IMR-90 (cell line): ENCODE data around the gene MCMBP. TPM values are rescaled to one million over a fixed set of nuclear protein-coding genes. Genes with fewer than 3 reads are reported as not detected.

ENCODE experiments used
- ATAC-seq: fragments of 200-7000 bp; cut with Tn5 transposase; 2 replicates; pipeline ENCODE4 v1.9.1; 2020; ENCODE audit warnings: low read depth, mild to moderate bottlenecking, moderate library complexity
- BruUV-seq: library from RNA; stranded (reverse); fragments of 400-500 nt; replicated peaks from 2 replicates; lab custom pipeline; 2021; lab: Mats Ljungman, UMichigan
- CTCF ChIA-PET: fragments of 300-600 bp; formaldehyde crosslinking; extraction: SDS; loops from one replicate; lab custom pipeline; 2021; ENCODE audit warnings: antibody characterized with exemption; lab: Yijun Ruan, JAX
- POLR2A ChIA-PET: fragments of 300-600 bp; sonication (Branson Sonifier 250); formaldehyde crosslinking; loops from one replicate; lab custom pipeline; 2022; ENCODE audit warnings: antibody characterized with exemption; ENCODE audit not compliant: unreplicated experiment; lab: Charles Lee
- DNase-seq: peaks from one replicate; pipeline ENCODE4 v3.0.0; 2013
- H2AFZ ChIP-seq: replicated peaks from 2 replicates; pipeline ENCODE3; 2013; ENCODE audit warnings: low read length, mild to moderate bottlenecking; ENCODE audit not compliant: poor library complexity
- H2AK5ac ChIP-seq: 2 replicates; pipeline ENCODE4 v1.6.1; 2013; ENCODE audit warnings: low read depth, low read length, inconsistent platforms
- H2AK9ac ChIP-seq: replicated peaks from 2 replicates; pipeline ENCODE3; 2013; ENCODE audit warnings: mild to moderate bottlenecking, low read depth, low read length, moderate library complexity; ENCODE audit not compliant: poor library complexity
- H2BK120ac ChIP-seq: 2 replicates; pipeline ENCODE4 v1.6.1; 2013; ENCODE audit warnings: low read depth, low read length, inconsistent platforms
- H2BK15ac ChIP-seq: 3 replicates; pipeline ENCODE4 v1.6.1; 2013; ENCODE audit warnings: low read depth, low read length, inconsistent platforms
- H2BK20ac ChIP-seq: 2 replicates; pipeline ENCODE4 v1.6.1; 2013; ENCODE audit warnings: low read depth, mild to moderate bottlenecking, inconsistent platforms, low read length, moderate library complexity
- H2BK5ac ChIP-seq: 2 replicates; pipeline ENCODE4 v1.6.1; 2013; ENCODE audit warnings: mild to moderate bottlenecking, low read depth, low read length, inconsistent platforms; ENCODE audit not compliant: poor library complexity, severe bottlenecking
- H3K14ac ChIP-seq: replicated peaks from 2 replicates; pipeline ENCODE4 v1.6.1; 2013; ENCODE audit warnings: low read depth, low read length, inconsistent platforms
- H3K18ac ChIP-seq: 2 replicates; pipeline ENCODE4 v1.6.1; 2013; ENCODE audit warnings: low read depth, low read length, control low read depth
- H3K23ac ChIP-seq: 2 replicates; pipeline ENCODE4 v1.6.1; 2013; ENCODE audit warnings: low read depth, low read length, inconsistent platforms
- H3K27ac ChIP-seq: 2 replicates; pipeline ENCODE4 v1.5.1; 2013; ENCODE audit warnings: mild to moderate bottlenecking, control low read depth, low read length; ENCODE audit not compliant: insufficient read depth
- H3K27me3 ChIP-seq: 2 replicates; pipeline ENCODE4 v1.6.1; 2013; ENCODE audit warnings: low read length; ENCODE audit not compliant: control insufficient read depth, insufficient read depth
- H3K36me3 ChIP-seq: 2 replicates; pipeline ENCODE4 v1.6.1; 2013; ENCODE audit warnings: low read length, mixed read lengths; ENCODE audit not compliant: control insufficient read depth, insufficient read depth
- H3K4ac ChIP-seq: 2 replicates; pipeline ENCODE4 v1.6.1; 2013; ENCODE audit warnings: low read depth, low read length, inconsistent platforms
- H3K4me1 ChIP-seq: 2 replicates; pipeline ENCODE4 v1.6.1; 2013; ENCODE audit warnings: low read length, mixed read lengths; ENCODE audit not compliant: control insufficient read depth, insufficient read depth
- H3K4me2 ChIP-seq: 2 replicates; pipeline ENCODE4 v1.6.1; 2013; ENCODE audit warnings: low read depth, mild to moderate bottlenecking, control low read depth, low read length, moderate library complexity
- H3K4me3 ChIP-seq: 2 replicates; pipeline ENCODE4 v1.5.1; 2013; ENCODE audit warnings: low read depth, mild to moderate bottlenecking, control low read depth, low read length, moderate library complexity; ENCODE audit not compliant: insufficient read depth
- H3K56ac ChIP-seq: 2 replicates; pipeline ENCODE4 v1.6.1; 2013; ENCODE audit warnings: low read length, inconsistent platforms; ENCODE audit not compliant: insufficient read depth; ENCODE audit errors: extremely low read depth
- H3K79me1 ChIP-seq, 2 experiments: 2 replicates each; pipeline ENCODE4 v1.6.1; 2013; ENCODE audit warnings: low read length in 2 of 2, inconsistent platforms in 1 of 2, low read depth in 1 of 2
- H3K9ac ChIP-seq: 2 replicates; pipeline ENCODE4 v1.6.1; 2013; ENCODE audit warnings: low read depth, low read length, control low read depth
- H3K9me1 ChIP-seq: 2 replicates; pipeline ENCODE4 v1.6.1; 2013; ENCODE audit warnings: low read length, inconsistent platforms; ENCODE audit not compliant: insufficient read depth
- H3K9me3 ChIP-seq: 2 replicates; pipeline ENCODE4 v1.6.1; 2013; ENCODE audit warnings: low read length; ENCODE audit not compliant: control insufficient read depth, insufficient read depth
- H4K20me1 ChIP-seq: 2 replicates; pipeline ENCODE4 v1.6.1; 2013; ENCODE audit warnings: low read length, inconsistent platforms; ENCODE audit not compliant: insufficient read depth
- H4K5ac ChIP-seq: 2 replicates; pipeline ENCODE4 v1.6.1; 2013; ENCODE audit warnings: mild to moderate bottlenecking, low read depth, low read length, control low read depth
- H4K8ac ChIP-seq, 2 experiments: 2 replicates each; pipeline ENCODE4 v1.6.1; 2013; ENCODE audit warnings: low read depth in 2 of 2, low read length in 2 of 2, control low read depth in 1 of 2, inconsistent platforms in 1 of 2
- H4K91ac ChIP-seq: 2 replicates; pipeline ENCODE4 v1.6.1; 2013; ENCODE audit warnings: low read depth, low read length, inconsistent platforms; ENCODE audit not compliant: insufficient read depth
- BHLHE40 ChIP-seq: fragments of 150-350 bp; IDR thresholded peaks from 2 replicates; pipeline ENCODE4 v1.6.1; 2016; ENCODE audit warnings: mild to moderate bottlenecking, low read depth, low read length
- CEBPB ChIP-seq: IDR thresholded peaks from 2 replicates; pipeline ENCODE4 v1.6.1; 2012; ENCODE audit warnings: low read depth, low read length, improper control_type of control experiment
- CHD1 ChIP-seq: IDR thresholded peaks from 2 replicates; pipeline ENCODE4 v1.6.1; 2012; ENCODE audit warnings: low read depth, low read length, improper control_type of control experiment
- FOS ChIP-seq: fragments of 150-350 bp; IDR thresholded peaks from 2 replicates; pipeline ENCODE4 v1.6.1; 2016; ENCODE audit warnings: low read depth, low read length
- MAFK ChIP-seq: IDR thresholded peaks from 2 replicates; pipeline ENCODE4 v1.6.1; 2012; ENCODE audit warnings: low read depth, low read length, improper control_type of control experiment
- MAZ ChIP-seq: IDR thresholded peaks from 2 replicates; pipeline ENCODE4 v1.6.1; 2012; ENCODE audit warnings: low read depth, mild to moderate bottlenecking, low read length, improper control_type of control experiment, moderate library complexity, borderline replicate concordance
- MXI1 ChIP-seq: IDR thresholded peaks from 2 replicates; pipeline ENCODE4 v1.6.1; 2012; ENCODE audit warnings: low read depth, mild to moderate bottlenecking, low read length, moderate library complexity, borderline replicate concordance
- NFE2L2 ChIP-seq: fragments of 150-350 bp; IDR thresholded peaks from 2 replicates; pipeline ENCODE4 v1.6.1; 2016; ENCODE audit warnings: low read depth, mild to moderate bottlenecking, low read length
- POLR2A ChIP-seq: IDR thresholded peaks from 2 replicates; pipeline ENCODE4 v1.6.1; 2012; ENCODE audit warnings: mild to moderate bottlenecking, low read depth, low read length
- RAD21 ChIP-seq: IDR thresholded peaks from 2 replicates; pipeline ENCODE4 v1.6.1; 2012; ENCODE audit warnings: low read length, improper control_type of control experiment
- RCOR1 ChIP-seq: IDR thresholded peaks from 2 replicates; pipeline ENCODE4 v1.6.1; 2012; ENCODE audit warnings: mild to moderate bottlenecking, low read length, improper control_type of control experiment; ENCODE audit not compliant: insufficient replicate concordance
- RFX5 ChIP-seq: IDR thresholded peaks from 2 replicates; pipeline ENCODE4 v1.8.0; 2012; ENCODE audit warnings: low read depth, mild to moderate bottlenecking, low read length, moderate library complexity
- WGBS, 2 experiments: methylation state at CpG; one replicate each; pipeline versions ENCODE4 v1.1.5 to v1.1.7; 2013; ENCODE audit warnings: missing lambda C conversion rate in 2 of 2; ENCODE audit not compliant: insufficient read length in 1 of 2; ENCODE audit errors: extremely low coverage in 2 of 2; 5-methylcytosine and 5-hydroxymethylcytosine counted together
- dilution Hi-C: fragments of 300-500 bp; cut with HindIII; formaldehyde crosslinking; loops from one replicate; pipeline ENCODE4 v1.14.3; 2018; ENCODE audit warnings: low sequenced_read_pairs; ENCODE audit not compliant: unreplicated experiment
- in situ Hi-C: fragments of 300-500 bp; cut with MboI; formaldehyde crosslinking; loops from 3 replicates; pipeline ENCODE4 v1.14.3; 2019; ENCODE audit warnings: low sequenced_read_pairs, inconsistent platforms, mixed read lengths
- intact Hi-C: fragments of 100-400 bp; cut with micrococcal nuclease; formaldehyde crosslinking; loops from 2 replicates; pipeline ENCODE4 v1.10.0; 2022
- polyA plus RNA-seq, 3 experiments: library from polyadenylated mRNA; depleted of rRNA; stranded (reverse); fragments of >200 nt; gene quantifications; 2 replicates each; pipeline ENCODE4 v1.2.3, GENCODE V29; 2012; ENCODE audit warnings: low replicate concordance in 1 of 3
- total RNA-seq: library from RNA; depleted of rRNA; stranded (reverse); fragments of >200 nt; gene quantifications from 2 replicates; pipeline ENCODE4 v1.2.3, GENCODE V29; 2012
- TF ChIP-seq, protein P1 (sequence below): conservative IDR thresholded peaks from 2 replicates; pipeline ENCODE4 v1.5.1; 2012; ENCODE audit warnings: mild to moderate bottlenecking, low read depth, low read length, improper control_type of control experiment
- TF ChIP-seq, protein P2 (sequence below): fragments of 150-350 bp; IDR thresholded peaks from 2 replicates; pipeline ENCODE4 v1.6.1; 2017; ENCODE audit warnings: mild to moderate bottlenecking, antibody characterized with exemption, low read length, low read depth
- TF ChIP-seq, protein P3 (sequence below): fragments of 150-350 bp; IDR thresholded peaks from 2 replicates; pipeline ENCODE4 v1.6.1; 2016; ENCODE audit warnings: low read depth, mild to moderate bottlenecking, low read length, moderate library complexity, borderline replicate concordance

Gene MCMBP
- total and polyA plus RNA-seq, 2 of the 4 experiments (the other 2 are of a cell fraction) = 39.0 to 59.9 TPM

DNA sequence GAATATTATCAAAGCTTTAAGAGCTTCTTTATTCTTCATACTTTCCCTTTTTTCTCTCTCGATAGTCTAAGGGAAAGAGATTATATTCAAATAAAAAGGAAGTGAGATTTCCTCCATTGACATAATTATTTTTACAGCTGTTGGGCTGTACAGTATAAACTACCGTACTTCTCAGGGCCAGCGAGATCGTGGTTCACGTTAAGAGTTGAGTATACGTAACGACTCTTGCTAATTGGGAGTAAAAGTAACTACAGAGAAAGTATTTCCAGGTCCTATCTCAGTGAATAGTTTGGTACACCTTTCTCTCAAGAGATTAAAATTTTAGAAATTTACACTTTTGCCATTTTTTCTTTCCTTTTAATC lies 89.0 kb downstream of the MCMBP start:
- Histone ChIP-seq H4K91ac (no peak overlapping the region), H3K18ac (no peak overlapping the region), H3K36me3 (no peaks in the 10 kb centered on the region), H2BK5ac (no peak overlapping the region), H4K20me1 (no peaks in the 10 kb centered on the region), H2AK9ac (no peak overlapping the region), H3K4me2 (no peak overlapping the region), H4K5ac (no peak overlapping the region), H3K4ac (no peak overlapping the region), H3K56ac (no peak overlapping the region), H3K9me3 (no peaks in the 10 kb centered on the region), H3K23ac (no peak overlapping the region), H2BK120ac (no peak overlapping the region), H3K9me1 (0 out of 2 replicates have a peak, but pooled peaks cover 4% of the 10 kb centered on the region), H4K8ac (no peak overlapping the region), H3K14ac (no peak overlapping the region), H3K4me1 (peaks cover 4% of the 10 kb centered on the region; the same call in 1 of the 2 replicates), H2BK15ac (no peak overlapping the region), H3K79me1 (peaks cover 3% of the 10 kb centered on the region in 2 experiments; a peak in 2 of 4 replicates), H3K27me3 (no peaks in the 10 kb centered on the region), H3K4me3 (no peak overlapping the region), H2BK20ac (no peak overlapping the region), H2AK5ac (no peak overlapping the region), H3K9ac (no peak overlapping the region), H3K27ac (no peak overlapping the region), H2AFZ (no peak overlapping the region)
- DNase-seq (no peak), ATAC-seq (no peak)
- WGBS, 2 experiments = no CpG with 5 or more reads among the region's 7 CpGs
- CTCF ChIA-PET = interaction anchor here (0.7 to 1.4 kb wide), 2 partner anchors 22 to 33 kb away, joined by 3 read pairs; no protein-coding TSS in a partner anchor
- POLR2A ChIA-PET = no interaction called here
- intact Hi-C loops (no loop called here), dilution Hi-C loops (no loop called here), in situ Hi-C loops (no loop called here)
- BruUV-seq = no TSS peak
- TF ChIP-seq RCOR1 = no peak
- TF ChIP-seq RFX5 = no peak
- no peak for TF ChIP-seq FOS
- TF ChIP-seq CHD1 = no peak
- TF ChIP-seq, protein P1, sequence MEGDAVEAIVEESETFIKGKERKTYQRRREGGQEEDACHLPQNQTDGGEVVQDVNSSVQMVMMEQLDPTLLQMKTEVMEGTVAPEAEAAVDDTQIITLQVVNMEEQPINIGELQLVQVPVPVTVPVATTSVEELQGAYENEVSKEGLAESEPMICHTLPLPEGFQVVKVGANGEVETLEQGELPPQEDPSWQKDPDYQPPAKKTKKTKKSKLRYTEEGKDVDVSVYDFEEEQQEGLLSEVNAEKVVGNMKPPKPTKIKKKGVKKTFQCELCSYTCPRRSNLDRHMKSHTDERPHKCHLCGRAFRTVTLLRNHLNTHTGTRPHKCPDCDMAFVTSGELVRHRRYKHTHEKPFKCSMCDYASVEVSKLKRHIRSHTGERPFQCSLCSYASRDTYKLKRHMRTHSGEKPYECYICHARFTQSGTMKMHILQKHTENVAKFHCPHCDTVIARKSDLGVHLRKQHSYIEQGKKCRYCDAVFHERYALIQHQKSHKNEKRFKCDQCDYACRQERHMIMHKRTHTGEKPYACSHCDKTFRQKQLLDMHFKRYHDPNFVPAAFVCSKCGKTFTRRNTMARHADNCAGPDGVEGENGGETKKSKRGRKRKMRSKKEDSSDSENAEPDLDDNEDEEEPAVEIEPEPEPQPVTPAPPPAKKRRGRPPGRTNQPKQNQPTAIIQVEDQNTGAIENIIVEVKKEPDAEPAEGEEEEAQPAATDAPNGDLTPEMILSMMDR = no peak
- TF ChIP-seq MXI1 = no peak
- no peak for TF ChIP-seq POLR2A
- TF ChIP-seq MAFK = no peak
- no peak for TF ChIP-seq RAD21
- TF ChIP-seq MAZ = no peak
- TF ChIP-seq, protein P2, sequence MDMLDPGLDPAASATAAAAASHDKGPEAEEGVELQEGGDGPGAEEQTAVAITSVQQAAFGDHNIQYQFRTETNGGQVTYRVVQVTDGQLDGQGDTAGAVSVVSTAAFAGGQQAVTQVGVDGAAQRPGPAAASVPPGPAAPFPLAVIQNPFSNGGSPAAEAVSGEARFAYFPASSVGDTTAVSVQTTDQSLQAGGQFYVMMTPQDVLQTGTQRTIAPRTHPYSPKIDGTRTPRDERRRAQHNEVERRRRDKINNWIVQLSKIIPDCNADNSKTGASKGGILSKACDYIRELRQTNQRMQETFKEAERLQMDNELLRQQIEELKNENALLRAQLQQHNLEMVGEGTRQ = no peak
- no peak for TF ChIP-seq CEBPB
- TF ChIP-seq BHLHE40 = no peak
- TF ChIP-seq, protein P3, sequence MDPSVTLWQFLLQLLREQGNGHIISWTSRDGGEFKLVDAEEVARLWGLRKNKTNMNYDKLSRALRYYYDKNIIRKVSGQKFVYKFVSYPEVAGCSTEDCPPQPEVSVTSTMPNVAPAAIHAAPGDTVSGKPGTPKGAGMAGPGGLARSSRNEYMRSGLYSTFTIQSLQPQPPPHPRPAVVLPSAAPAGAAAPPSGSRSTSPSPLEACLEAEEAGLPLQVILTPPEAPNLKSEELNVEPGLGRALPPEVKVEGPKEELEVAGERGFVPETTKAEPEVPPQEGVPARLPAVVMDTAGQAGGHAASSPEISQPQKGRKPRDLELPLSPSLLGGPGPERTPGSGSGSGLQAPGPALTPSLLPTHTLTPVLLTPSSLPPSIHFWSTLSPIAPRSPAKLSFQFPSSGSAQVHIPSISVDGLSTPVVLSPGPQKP = no peak
- no peak for TF ChIP-seq NFE2L2
